GM06990 (cell line): ENCODE measurements around the gene NAA60.

ENCODE experiments used
- DNase-seq: peaks from one replicate; pipeline ENCODE4 v3.0.0-alpha.2; 2011; ENCODE audit not compliant: insufficient read length; ENCODE audit errors: extremely low read depth
- H3K27me3 ChIP-seq: replicated peaks from 2 replicates; pipeline ENCODE4 v1.6.0; 2011; ENCODE audit warnings: low read length; ENCODE audit not compliant: control insufficient read depth, insufficient read depth
- H3K36me3 ChIP-seq: 2 replicates; pipeline ENCODE4 v1.5.1; 2011; ENCODE audit warnings: low read length; ENCODE audit not compliant: control insufficient read depth, insufficient read depth
- H3K4me3 ChIP-seq: replicated peaks from 2 replicates; pipeline ENCODE4 v1.5.1; 2011; ENCODE audit warnings: low read depth, mild to moderate bottlenecking, control low read depth, low read length
- CTCF ChIP-seq: IDR thresholded peaks from 2 replicates; pipeline ENCODE4 v1.5.1; 2011; ENCODE audit warnings: low read length, control low read depth, mild to moderate bottlenecking, inconsistent platforms; ENCODE audit not compliant: insufficient read depth, poor library complexity, severe bottlenecking

The NAA60 gene

DNA sequence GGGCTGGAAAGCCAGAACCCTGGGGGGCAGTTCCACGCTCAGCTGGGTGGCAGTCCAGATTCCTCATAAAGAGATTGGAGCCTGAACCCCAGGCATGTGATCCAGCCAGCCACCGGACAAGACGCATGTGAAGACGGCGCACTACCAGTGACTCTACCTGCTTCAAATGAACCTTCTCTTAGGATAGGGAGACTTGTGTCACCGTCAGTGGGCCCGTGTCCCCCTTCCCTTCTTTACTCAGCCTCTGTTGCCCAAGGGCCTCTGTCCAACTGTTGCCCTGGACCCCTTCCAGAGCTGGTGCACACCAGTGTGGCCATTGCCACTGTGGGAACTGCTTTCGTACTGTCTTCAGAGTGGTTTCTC lies 75.5 kb downstream of the NAA60 start:
- Histone ChIP-seq H3K27me3 (no peaks in the 10 kb centered on the region), H3K4me3 (no peak overlapping the region), H3K36me3 (peaks cover 2% of the 10 kb centered on the region)
- no peak for TF ChIP-seq CTCF
- no peak for DNase-seq

- Histone ChIP-seq H3K36me3 (peaks cover 2% of the 10 kb centered on the region), H3K4me3 (no peak overlapping the region), H3K27me3 (no peaks in the 10 kb centered on the region)
- no peak for DNase-seq
- no peak for TF ChIP-seq CTCF
Measured at GRCh38 chr16:3519581-3519980, 76.1 kb downstream of the NAA60 start.

GRCh38 chr16:3520413-3520812 lies 76.9 kb downstream of the NAA60 start:
- Histone ChIP-seq H3K36me3 (peaks cover 2% of the 10 kb centered on the region), H3K27me3 (no peaks in the 10 kb centered on the region), H3K4me3 (no peak overlapping the region)
- TF ChIP-seq CTCF, result no peak
- no peak for DNase-seq

GRCh38 chr16:3520841-3521240 lies 77.4 kb downstream of the NAA60 start:
- TF ChIP-seq CTCF, result no peak
- Histone ChIP-seq H3K4me3 (no peak overlapping the region), H3K36me3 (peaks cover 2% of the 10 kb centered on the region), H3K27me3 (no peaks in the 10 kb centered on the region)
- DNase-seq, result no peak

GRCh38 chr16:3523281-3523680 lies 79.8 kb downstream of the NAA60 start:
- Histone ChIP-seq H3K4me3 (no peak overlapping the region), H3K36me3 (peaks cover 2% of the 10 kb centered on the region), H3K27me3 (no peaks in the 10 kb centered on the region)
- no peak for TF ChIP-seq CTCF
- DNase-seq, result no peak

GRCh38 chr16:3525951-3526350 lies 82.5 kb downstream of the NAA60 start:
- no peak for DNase-seq
- H3K27me3 ChIP-seq, result no peaks in the 10 kb centered on the region
- no peak for TF ChIP-seq CTCF
- H3K36me3 ChIP-seq, result peaks cover 1% of the 10 kb centered on the region
- H3K4me3 ChIP-seq, result no peak overlapping the region
